Right lung (tissue), 5 donors: Measurements from ENCODE around the gene POLD4. TPM values are rescaled to one million over a fixed set of nuclear protein-coding genes. Genes with fewer than 3 reads are reported as not detected.

Source experiments
- DNase-seq, 2 donors: peaks; one replicate each; pipeline ENCODE4 v3.0.0-alpha.2; 2013
- polyA plus RNA-seq, 5 donors: library from polyadenylated mRNA; unstranded; fragments of 120-200 nt; gene quantifications; one replicate each; pipeline versions ENCODE4 v1.2.1 to v1.2.3, GENCODE V29; 2013; ENCODE audit warnings: inconsistent platforms in 1 of 5, low replicate concordance in 1 of 5; ENCODE audit not compliant: insufficient read length in 5 of 5, insufficient read depth in 1 of 5

POLD4 gene
- polyA plus RNA-seq, 5 donors: 21.3 to 40.2 (median 35.8) TPM

- DNase-seq: peak; percentile 93 to 95
Measured at GRCh38 chr11:67391304-67392182, 38.2 kb upstream of the POLD4 start, which contains the start of gene RAD9A. Gene RAD9A (plus strand): TSS chr11:67391986. CDS start chr11:67392045, 59 bp downstream.

GRCh38 chr11:67390947-67391303, 37.6 kb upstream of the POLD4 start:
- no peak for DNase-seq

DNA sequence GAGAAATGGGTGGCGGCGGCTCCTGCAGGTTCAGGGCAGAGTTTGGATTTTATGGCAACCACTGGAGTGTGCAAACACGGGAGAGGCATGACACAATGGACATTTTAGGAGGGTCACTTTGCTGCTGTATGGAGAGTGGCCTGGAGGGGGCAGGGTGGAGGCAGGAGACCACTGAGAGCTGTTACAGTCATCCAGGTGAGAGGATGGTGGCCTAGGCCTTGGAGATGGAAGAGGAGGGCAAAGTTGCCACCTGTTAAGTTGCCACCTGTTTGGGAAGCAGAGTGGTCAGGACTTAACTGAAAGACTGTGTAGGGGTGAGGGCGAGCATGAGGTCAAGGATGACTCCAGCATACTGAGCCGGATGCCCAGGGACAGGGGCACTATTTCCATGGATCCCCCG, 36.1 kb upstream of the POLD4 start:
- DNase-seq: no peak

DNA sequence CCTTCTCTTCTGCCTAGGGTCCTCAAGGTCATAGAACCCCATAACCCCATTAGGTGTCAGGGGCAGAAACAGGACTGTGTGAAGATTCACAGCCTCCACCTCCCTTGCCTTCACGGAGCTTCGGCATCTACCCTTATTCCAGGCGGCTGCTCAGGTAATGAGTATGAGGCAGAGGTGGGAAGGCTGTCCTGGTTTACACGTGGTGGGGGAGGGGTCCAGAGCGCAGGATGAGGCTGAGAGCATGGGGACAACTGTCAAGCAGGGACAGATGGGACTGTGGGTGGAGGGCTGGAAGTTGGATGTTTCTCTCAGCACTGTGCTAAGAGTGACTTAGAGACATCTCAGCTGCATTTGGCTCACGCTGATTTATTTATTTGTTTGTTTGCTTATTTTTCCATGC, 34.2 kb upstream of the POLD4 start:
- DNase-seq: no peak

- no peak for DNase-seq
Measured at GRCh38 chr11:67387069-67387468, 33.7 kb upstream of the POLD4 start.

- no peak for DNase-seq
Measured at GRCh38 chr11:67384851-67385366, 31.6 kb upstream of the POLD4 start.

DNA sequence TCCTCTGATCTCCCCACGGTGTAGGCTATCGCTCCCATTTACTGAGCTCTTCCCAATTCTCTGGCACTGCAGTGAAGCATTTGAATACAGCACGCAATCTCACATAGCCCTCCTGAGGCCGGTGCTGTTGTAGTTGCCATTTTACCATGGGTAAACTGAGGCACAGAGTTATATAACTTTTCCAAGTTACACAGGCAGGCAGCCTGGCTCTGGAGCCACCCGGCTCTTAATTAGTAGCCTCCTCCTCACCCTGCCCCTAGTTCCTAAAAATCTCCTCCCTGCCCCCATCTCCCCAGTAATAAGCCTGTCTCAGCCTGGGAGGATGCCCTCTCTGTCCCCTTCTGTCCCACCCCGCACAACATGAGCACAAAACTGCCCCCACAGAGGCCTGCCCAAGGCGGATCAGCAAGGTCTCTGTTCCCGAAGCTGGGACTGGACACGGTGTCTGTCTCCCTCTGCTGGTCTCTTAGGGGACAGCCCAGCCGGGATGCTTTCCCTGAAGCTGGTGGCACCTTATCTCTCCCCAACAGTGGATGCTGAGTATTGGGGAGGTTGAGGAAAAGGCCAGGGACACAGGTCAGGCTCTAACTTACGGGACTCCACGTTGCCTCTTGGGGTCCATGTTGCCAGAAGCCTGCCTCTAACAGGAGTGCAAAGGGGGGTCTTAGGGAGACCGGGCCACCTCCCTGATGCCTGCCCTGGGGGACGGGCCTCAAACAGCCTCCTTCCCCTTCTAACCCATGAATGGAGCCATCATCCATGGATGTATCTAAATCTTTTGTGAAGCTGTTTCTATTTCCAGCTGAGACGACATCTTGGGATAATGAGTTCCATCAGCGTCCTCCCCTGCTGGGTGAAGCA, 29.2 kb upstream of the POLD4 start:
- DNase-seq: peak in 1 of 2 donors; percentile 70

DNA sequence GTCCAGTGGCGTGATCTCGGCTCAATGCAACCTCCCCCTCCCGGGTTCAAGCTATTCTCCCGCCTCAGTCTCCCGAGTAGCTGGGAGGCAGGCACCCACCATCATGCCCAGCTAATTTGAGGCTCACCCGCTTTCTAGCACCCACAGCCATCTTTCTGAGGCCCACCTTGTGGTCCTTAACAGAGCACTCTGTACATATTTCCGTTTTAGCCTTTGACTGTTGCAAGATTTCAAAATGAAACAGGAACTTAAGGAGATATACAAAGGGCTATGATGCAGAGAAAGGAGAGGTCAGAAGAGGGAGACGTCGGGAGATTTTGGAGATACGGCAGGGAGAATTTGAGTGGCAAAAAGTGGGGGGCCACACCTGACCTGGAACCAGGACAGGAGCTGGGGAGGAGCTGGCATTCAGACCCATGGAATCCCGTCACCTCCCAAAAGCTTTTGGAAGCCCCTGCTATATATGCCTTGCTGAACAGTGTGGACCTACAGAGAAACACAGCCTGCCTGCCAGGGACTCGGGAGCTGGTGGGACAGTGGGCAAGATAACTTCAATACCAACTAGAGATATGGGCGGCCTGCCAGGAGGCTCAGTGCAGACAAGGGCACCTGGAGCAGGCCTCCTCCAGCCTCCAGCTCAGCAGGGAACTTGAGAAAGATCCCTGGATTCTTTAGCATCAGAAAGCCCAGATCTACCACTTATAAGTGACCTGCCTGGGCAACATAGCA, 28.1 kb upstream of the POLD4 start:
- DNase-seq: no peak

DNA sequence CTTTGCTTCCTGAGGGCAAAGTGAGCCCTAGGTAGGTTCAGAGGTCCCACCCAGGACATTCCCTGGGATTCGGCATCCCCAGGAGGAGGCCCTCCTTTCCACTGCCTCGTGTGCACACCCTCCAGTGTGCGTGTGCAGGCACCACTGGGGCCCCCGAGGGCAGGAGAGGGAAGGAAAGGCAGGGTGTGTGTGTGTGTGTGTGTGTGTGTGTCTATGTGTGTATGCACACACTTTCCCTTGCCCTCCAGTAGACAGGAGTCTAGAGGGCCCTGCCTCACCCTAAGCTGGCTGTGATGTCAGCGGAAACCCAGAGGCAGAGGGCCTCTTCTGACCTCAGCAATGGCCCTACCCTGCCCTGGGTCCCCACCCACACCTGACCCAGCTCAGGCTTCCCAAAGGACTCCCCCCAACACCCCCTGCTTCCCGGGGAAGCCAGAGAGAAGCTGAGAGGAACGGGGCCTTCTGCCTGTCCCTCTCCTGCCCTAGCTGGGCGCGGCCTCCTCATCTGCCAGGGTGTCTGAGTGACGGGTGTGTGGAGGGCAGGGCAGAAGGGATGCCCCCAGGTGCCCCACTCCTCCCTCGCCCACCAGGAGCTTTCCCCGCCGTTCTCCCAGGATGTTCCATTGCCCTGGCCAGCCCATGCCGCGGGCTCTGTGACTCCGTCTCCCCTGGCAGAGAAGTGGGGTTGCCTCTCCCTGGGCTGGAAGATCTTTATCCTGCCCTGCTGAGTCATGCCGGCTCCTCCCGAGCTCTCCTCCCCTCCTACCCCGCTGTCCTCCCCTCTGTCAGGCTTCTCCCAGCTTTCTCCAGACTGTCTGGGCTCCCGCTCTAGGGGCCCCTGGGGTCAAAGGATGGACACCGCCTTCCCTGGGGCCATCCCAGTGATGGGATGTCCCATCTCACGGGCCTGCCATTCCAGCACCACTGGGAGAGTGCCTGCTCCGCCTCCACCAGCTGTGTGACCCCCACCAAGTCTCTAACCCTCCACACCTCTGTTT, 26.0 kb upstream of the POLD4 start:
- DNase-seq: no peak

DNA sequence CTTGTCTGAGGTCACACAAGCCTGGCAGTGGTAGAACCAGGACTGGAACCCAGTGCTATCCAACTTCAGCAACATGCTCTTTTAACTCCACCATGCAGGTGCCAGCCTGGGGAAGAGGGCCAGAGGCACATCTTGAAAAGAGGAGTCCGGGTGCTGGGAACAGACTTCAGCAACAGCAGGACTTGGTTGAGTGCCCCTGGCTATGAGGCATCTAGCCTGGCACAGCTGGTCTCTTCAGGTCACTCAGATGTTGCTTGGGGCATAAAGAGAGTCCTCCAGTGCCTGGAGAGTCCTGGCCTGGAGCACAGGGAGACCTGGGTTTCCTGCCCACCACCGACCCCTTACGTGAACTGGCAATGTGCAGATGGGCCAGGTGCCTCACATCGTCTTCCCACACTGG, 25.2 kb upstream of the POLD4 start:
- no peak for DNase-seq

DNA sequence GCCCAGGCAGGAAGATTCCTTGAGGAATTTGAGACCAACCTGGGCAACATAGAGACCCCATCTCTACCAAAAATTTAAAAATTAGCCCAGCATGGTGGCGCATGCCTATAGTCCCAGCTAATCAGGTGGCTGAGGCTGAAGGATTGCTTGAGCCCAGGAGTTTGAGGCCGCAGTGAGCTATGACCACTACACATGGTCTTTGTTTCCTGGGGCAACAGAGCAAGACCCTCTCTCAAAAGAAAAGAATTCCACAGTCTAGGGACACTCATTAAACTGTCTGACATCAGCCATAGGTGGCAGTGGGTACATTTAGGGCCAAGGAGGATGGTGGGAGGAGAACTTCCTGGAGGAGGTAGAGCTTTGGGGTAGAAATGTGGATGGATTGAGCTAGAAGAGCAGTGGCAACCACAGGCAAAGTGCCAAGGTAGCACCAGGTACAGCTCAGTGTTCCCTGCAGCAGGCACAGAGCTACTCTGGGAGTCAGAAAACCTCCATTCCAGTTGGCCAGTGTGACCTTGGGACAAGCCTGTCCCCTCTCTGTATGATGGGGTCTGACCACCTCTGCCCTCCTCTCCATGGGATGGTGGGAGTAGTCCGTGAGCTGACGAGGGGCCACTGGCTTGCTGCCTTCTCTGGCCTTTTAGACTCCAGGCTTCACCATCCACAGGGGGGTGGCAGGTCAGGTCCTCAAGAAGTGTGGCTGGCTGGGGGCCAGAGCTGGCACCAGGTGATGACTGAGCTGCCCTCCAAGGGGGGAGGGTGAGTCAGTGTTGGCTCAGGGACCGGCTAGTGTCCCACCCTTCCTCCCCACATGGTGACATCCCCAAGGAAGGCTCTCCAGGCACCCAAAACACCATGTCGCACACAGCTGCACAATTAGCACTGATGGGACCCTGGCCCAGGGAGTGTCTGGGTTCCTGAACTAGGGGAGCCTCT, 23.8 kb upstream of the POLD4 start:
- no peak for DNase-seq

DNA sequence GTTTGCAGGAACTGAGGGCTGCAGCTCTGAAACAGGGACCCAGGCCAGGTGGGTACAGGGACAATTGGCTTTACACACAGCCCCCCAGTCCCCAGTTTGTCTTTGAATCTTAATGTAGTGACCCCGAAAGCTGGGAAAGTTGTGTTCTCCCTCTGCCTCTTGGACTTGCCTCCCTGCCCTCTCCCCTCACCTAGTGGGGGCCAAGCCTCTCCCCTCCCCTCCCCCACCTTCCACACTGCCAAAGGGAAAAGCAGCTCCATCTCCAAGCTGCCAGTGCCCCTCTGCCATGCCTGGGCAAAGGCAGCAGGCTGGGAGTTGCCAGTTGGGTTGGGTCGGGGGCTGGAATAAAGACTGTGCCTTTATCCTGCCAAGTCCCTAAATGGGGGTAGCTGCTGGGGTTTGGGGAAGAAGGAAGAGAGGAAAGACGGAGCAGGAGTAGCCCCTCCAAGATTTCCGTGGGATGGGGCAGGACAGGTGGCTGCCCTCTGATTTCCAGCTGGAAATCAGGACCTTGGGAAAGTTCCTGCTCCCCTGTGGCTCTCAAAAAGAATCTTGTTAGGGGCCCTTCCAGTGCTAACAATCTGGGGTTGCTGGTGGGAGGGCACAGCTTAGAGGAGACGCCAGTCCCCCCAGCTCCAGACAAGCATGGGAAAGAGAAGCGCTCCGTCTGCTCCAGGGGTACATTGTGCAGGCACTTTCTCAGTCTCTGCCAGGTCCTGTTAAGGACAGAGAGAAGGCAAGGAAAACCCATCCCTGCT, 22.9 kb upstream of the POLD4 start:
- DNase-seq: no peak

DNA sequence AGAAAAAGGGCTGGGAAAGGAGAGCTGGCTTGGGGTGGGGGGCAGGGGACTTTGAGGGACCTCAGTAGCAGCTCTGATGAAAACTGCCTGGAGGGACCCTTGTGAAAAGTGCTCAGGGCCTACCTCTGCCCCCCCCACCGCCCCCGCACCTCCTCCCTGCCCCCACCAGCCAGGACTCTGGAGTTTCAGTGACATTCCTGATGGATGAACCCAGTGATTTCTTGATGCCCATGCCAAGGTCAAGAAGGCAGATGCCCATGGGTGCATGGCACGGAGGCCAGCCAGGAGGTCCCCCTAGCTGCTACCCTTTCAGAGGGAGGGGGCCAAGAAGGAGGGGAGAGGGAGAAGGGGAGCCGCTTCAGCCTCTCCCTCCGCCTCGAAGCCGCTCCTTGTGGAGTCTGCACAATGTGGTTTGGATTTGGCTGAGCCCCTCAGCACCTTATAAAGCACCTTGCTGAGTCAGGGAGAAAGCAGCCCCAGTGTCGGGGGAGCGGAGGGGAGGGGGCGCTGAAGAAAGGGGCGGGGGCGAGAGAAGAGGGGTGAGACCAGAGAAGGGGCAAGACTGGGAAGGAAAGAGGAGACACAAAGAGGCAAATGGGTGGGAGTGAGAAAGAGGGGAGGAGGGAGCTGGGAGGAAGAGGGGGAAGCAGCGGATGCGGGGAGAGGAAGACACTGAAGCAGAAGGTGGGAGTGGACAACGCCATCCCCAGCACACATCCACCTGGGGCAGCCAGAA, 22.1 kb upstream of the POLD4 start:
- no peak for DNase-seq

DNA sequence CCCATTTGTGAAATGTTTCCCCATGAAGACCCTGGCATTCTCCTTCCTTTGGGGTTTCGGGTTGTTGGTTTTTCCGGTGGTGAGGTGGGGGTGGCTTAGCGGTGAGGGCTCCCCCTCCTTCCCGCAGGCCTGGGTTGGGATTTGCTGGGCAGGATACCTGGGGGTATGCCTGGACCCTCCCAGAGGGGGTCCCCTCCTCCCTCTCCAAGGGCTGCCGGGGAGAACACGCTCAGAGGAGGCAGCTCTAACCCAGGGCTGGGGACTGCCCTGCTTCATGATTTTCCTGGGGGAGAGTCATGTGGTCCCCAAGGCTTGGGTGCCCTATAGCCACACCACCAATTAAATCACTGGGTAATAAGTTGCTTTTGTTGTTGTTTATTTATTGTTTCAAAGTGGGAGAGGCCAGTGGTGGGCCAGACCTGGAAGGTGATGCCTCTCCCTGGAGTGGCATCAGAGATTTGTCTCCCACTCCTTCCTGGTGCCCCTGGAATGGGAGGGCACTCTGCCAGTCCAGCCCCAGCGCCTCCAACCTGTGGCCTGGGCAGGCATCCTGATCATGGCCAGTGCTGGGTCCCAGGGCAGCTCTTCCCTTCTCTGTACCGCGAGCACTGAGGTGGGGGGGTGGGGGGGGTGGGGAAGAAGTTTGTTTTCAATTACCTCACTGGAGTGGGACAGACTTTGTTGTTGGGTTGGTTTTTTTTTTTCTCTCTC, 21.4 kb upstream of the POLD4 start:
- DNase-seq: no peak

GRCh38 chr11:67373648-67374570, 20.6 kb upstream of the POLD4 start:
- peak in 1 of 2 donors; percentile 62 for DNase-seq
